HS-27A (cell line): ENCODE results near the gene SMG9.
"Not testable (repeated sequence)": the region's sequence is repeated elsewhere in the genome, so short reads cannot be mapped to it uniquely, and the experiment has no call there.

Experiments used
- DNase-seq: peaks from one replicate; pipeline ENCODE4 v3.0.0-alpha.2; 2012; ENCODE audit warnings: low read depth, missing footprints

The SMG9 gene

GRCh38 chr19:43780706-43781525 lies 26.2 kb upstream of the SMG9 start, which contains the start of gene KCNN4:
Gene KCNN4, minus strand, starts transcription at chr19:43780973. Its CDS starts 112 bp downstream, at chr19:43780861.
- no peak for DNase-seq

- DNase-seq = no peak
These were observed 25.1 kb upstream of the SMG9 start for GRCh38 chr19:43779820-43780219.

GRCh38 chr19:43779147-43779819 lies 24.5 kb upstream of the SMG9 start:
- no peak for DNase-seq

- no peak for DNase-seq
These were observed 23.9 kb upstream of the SMG9 start for GRCh38 chr19:43778651-43779050.

- DNase-seq = peak; percentile 56
These were observed 22.5 kb upstream of the SMG9 start for GRCh38 chr19:43777163-43777695.

- no peak for DNase-seq
These were observed 21.5 kb upstream of the SMG9 start for GRCh38 chr19:43776286-43776685.

GRCh38 chr19:43775299-43775890 lies 20.6 kb upstream of the SMG9 start:
- no peak for DNase-seq

GRCh38 chr19:43774940-43775258 lies 20.1 kb upstream of the SMG9 start:
- not testable (repeated sequence) for DNase-seq

GRCh38 chr19:43774103-43774939 lies 19.6 kb upstream of the SMG9 start:
- no peak for DNase-seq

- DNase-seq = no peak
These were observed 19.0 kb upstream of the SMG9 start for GRCh38 chr19:43773725-43774102.

GRCh38 chr19:43769256-43769655 lies 14.5 kb upstream of the SMG9 start:
- no peak for DNase-seq

GRCh38 chr19:43768273-43769050 lies 13.7 kb upstream of the SMG9 start:
- no peak for DNase-seq

GRCh38 chr19:43767818-43768217 lies 13.1 kb upstream of the SMG9 start:
- no peak for DNase-seq

- DNase-seq = no peak
These were observed 12.6 kb upstream of the SMG9 start for GRCh38 chr19:43767316-43767715.

GRCh38 chr19:43766755-43767043 lies 11.9 kb upstream of the SMG9 start:
- DNase-seq = no peak

GRCh38 chr19:43765109-43765876 lies 10.5 kb upstream of the SMG9 start:
- DNase-seq = peak; percentile 96

GRCh38 chr19:43764684-43765083 lies 9.9 kb upstream of the SMG9 start:
- not testable (repeated sequence) for DNase-seq

GRCh38 chr19:43763473-43763939 lies 8.7 kb upstream of the SMG9 start:
- DNase-seq = no peak

GRCh38 chr19:43762814-43763213 lies 8.1 kb upstream of the SMG9 start:
- DNase-seq = no peak

GRCh38 chr19:43760941-43761340 lies 6.2 kb upstream of the SMG9 start:
- no peak for DNase-seq

GRCh38 chr19:43759515-43759914 lies 4.8 kb upstream of the SMG9 start:
- DNase-seq = peak; percentile 60
